Dermis microvascular lymphatic vessel endothelial cell (primary cell): Measurements from ENCODE around the gene CYTH3. TPM values are rescaled to one million over a fixed set of nuclear protein-coding genes. Genes with fewer than 3 reads are reported as not detected.
"Not testable (repeated sequence)": the region's sequence is repeated elsewhere in the genome, so short reads cannot be mapped to it uniquely, and the experiment has no call there.

Source experiments
- DNase-seq, 2 donors: peaks; one replicate each; pipeline versions ENCODE4 v3.0.0 to v3.0.0-alpha.2; 2010; ENCODE audit warnings: low read depth in 2 of 2
- total RNA-seq: library from RNA; depleted of rRNA; stranded (reverse); fragments of >200 nt; gene quantifications from 2 replicates; pipeline ENCODE4 v1.2.1, GENCODE V29; 2014

The CYTH3 gene
- total RNA-seq = 11.6 and 17.3 TPM in 2 replicates

DNA sequence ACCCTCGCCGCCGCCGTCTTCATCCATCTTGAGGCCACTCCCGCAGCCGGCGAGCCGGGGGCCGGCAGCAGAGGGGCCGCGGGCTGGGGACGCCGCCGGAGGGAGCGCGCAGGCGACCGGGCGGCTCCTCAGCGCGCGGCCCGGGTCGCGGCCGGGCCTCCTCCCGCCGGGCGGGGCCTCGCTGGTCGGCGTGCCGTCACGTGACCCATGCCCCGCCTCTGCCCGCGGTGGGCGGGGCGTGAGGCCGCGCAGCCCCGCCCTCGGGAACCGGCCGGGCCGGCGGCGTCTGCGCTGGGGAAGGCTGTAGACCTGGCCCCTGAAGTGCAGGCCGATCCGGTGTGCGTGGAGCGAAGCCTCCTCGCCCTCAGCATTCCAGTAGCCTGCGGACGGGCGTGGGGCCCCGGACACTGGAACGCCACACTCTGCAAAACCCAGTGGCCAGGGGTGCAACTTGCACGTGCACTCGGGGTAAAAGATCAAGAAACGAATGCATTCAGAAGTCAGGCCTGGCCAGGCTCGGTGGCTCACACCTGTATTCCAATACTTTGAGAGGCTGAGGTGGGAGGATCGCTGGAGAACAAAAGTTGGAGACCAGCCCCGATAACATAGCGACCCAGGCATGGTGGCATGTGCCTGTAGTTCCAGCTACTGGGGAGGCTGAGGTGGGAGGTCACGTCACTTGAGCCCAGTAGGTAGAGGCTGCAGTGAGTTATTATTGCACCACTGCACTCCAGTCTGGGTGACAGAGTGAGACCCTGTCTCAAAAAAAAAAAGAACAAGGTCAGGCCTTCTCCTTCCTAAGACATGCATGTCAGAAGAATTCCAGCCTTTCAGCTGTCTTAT, at the start of gene CYTH3:
Gene CYTH3 (minus strand): TSS at position 144 of the 843 bp plus-strand sequence. CDS start 117 bp downstream, at position 27.
- DNase-seq = peak; percentile 38 to 80

- no peak for DNase-seq
Measured at GRCh38 chr7:6320791-6321190, 48.4 kb upstream of the CYTH3 start.

DNA sequence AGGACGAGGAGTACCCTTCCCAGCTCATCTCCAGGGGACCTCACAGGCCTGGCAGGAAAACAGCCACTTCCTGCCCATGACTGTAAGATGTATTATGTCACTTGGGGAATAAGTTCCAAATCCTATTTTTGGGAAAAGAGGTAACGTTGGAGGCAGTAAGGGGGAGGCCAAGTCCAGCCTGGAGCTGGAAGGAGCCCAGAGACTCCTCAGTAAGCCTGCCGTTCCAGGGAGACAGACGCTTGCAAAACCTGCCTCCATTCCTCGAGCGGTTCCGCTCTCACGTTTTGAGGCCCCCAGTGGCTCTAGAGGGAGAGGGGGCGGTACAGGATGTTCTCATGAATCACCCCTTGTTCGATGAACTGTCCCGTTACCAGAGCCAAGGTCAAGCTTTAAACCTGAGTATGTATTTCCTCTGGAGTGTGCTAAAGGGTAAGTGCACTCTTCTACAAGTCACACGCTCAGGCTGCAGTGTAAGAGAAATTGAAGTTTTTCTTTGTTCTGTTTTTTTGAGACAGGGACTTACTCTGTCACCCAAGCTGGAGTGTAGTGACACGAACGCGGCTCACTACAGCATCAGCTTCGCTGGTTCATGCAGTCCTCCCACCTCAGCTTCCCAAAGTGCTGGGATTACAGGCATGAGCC, 45.5 kb upstream of the CYTH3 start:
- DNase-seq = peak; percentile 65 to 87

GRCh38 chr7:6316226-6316625, 43.8 kb upstream of the CYTH3 start:
- no peak for DNase-seq

- DNase-seq = no peak
Measured at GRCh38 chr7:6315746-6316145, 43.3 kb upstream of the CYTH3 start.

DNA sequence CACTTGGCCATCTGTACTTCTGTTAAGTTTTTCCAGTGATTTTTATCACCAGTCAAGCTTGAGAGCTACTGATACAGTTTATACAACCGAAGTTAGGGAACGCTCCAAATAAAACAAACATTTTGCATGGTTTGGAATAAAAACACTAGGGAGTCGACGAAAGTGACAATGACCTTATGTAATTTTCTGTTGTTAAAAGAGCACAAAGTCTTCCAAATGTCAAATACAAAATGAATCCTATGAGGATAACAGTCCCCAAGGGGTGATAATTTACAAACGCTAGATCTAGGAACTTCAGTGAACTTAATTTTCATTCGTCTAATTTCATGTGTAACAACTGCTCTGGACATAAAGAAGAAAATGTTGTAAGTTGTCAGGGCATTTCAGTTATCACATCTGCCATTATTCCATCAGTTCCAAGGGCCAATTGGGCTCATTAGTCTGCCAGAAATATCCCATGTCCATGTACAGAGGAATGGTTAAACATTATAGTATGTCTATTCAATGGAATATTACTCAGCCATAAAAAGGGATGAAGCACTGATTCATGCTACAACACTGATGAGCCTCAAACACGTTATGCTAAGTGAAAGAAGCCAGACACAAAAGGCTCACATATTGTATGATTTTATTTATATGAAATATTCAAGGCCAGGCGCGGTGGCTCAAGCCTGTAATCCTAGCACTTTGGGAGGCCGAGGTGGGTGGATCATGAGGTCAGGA, 38.0 kb upstream of the CYTH3 start:
- DNase-seq = no peak

GRCh38 chr7:6307762-6308161, 35.3 kb upstream of the CYTH3 start:
- peak in 1 of 2 donors; percentile 42 for DNase-seq

DNA sequence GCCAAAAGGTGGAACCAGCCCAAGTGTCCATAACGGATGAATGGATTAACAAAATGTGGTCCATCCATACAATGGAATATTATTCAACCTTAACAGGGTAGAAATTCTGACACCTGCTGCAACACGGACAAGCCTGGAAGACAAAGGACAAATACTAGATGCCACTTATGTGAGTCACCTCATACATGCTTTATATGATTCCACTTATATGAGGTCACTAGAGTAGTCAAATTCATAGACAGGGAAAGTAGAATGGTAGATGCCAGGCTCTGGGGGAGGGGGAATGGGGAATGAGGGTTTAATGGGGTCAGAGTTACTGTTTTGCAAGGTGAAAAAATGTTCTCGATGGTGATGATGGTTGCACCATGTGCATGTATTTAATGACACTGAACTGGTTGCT, 34.0 kb upstream of the CYTH3 start:
- DNase-seq = peak; percentile 31 to 70

GRCh38 chr7:6305330-6305729, 32.9 kb upstream of the CYTH3 start:
- no peak for DNase-seq

DNA sequence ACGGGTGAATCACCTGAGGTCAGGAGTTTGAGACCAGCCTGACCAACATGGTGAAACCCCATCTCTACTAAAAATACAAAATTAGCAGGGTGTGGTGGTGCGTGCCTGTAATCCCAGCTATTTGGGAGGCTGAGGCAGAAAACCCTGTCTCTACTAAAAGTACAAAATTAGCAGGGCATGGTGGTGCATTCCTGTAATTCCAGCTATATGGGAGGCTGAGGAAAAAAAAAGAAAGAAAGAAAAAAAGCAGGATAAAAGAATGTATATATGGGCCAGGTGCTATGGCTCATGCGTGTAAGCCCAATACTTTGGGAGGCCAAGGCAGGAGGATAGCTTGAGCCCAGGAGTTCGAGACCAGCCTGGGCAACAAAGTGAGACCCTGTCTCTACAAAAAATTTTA, 29.0 kb upstream of the CYTH3 start:
- DNase-seq = not testable (repeated sequence)

GRCh38 chr7:6299774-6300173, 27.4 kb upstream of the CYTH3 start:
- DNase-seq = no peak

DNA sequence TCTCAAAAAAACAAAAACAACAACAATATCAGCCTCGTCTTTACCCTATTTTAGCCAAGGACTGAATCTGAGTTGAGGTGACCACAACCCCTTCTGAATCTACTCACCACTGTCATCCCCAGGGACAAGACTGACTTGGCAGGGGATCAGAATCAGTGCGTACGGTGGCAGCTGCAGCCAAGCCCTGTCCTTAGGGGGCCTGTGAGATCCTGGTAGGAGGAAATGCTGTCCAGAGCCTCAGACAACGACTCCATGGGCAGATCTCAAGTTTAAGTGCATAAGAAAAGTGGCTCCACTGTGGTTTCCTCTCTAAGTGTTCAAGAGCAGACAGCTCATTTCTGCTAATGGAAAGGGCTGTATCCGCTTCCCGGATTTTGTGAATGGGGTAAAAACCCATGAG, 22.4 kb upstream of the CYTH3 start:
- DNase-seq = no peak

DNA sequence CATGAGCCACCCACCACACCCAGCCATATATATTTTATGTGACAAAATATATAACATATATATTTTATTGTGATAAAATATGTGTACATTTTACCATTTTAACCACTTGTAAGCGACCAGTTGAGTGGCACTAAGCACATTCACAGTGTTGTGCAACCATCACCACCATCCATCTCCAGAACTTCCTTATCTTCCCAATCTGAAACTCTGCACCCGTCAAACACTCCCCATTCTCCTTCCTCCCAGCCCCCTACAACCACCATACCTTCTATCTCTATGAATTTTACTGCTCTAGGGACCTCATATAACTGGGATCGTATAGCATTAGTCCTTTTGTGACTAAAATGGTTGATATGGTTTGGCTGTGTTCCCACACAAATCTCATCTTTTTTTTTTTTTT, 20.8 kb upstream of the CYTH3 start:
- no peak for DNase-seq

DNA sequence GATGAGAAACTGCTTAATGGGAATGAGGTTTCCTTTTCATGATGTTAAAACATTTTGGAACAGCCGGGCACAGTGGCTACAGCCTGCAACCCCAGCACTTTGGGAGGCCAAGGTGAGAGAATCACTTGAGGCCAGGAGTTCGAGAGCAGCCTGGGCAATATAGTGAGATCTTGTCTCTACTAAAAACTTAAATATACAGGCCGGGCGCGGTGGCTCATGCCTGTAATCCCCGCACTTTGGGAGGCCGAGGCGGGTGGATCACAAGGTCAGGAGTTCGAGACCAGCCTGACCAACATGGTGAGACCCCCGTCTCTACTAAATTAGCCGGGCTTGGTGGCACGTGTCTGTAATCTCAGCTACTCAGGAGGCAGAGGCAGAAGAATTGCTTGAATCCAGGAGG, 19.5 kb upstream of the CYTH3 start:
- not testable (repeated sequence) for DNase-seq

GRCh38 chr7:6291531-6291930, 19.1 kb upstream of the CYTH3 start:
- DNase-seq = no peak

DNA sequence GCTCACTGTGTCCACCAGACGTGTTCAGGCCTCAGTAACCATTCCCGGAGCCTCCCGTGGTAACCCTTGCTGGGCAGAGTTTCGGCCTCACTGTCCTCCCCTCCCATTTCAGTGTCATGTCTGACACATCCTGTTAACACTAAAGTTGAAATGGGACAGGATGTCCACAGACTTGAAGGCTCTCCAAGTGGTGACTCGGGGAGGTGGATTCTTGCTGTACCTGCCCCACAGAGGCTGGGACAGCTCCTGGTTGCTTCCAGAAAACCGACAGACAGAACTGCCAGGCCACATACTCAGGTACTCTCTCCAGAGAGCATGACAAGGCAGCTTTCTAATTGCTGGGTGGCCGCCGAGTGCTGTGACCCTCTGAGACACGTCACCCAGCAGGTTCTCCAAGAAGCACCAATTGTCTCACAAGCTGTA, 17.9 kb upstream of the CYTH3 start:
- no peak for DNase-seq

DNA sequence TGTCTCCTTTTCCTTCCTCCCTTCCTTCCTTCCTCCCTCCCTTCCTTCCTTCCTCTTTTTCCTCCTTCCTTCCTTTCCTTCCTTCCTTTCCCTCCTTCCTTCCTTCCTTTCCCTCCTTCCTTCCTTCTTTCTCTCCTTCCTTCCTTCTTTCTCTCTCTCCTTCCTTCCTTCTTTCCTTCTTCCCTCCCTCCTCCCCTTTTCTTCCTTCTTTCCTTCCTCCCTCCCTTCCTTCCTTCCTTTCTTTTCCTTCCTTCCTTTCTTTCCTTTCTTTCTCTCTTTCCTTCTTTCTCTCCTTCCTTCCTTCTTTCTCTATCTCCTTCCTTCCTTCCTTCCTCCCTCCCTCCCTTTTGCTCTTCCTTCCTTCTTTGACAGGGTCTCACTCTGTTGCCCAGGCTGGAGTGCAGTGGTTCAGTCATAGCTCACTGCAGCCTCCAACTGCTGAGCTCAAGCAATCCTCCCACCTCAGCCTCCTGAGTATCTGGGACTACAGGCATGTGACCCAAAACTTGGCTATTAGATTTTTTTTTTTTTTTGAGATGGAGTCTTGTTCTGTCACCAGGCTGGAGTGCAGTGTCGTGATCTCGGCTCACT, 15.9 kb upstream of the CYTH3 start:
- no peak for DNase-seq

DNA sequence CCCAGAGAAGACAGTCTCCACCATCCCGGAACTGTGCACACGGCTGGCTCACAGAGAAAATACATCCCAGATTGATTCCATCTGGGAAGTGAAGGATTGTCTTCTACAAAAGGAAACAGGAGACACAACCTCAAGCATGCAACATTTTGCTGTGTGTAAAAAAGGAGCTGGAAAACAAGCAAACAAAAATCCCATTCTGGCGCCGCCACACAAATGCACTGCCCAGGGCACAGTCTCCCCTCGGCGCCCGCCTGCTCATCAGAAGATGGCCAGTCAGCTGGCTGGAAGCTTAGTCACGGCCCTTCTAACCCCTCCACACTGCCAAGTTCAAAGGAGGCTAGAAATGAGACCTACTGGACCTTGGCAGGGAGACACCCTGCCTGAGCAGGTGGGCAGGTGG, 14.1 kb upstream of the CYTH3 start:
- no peak for DNase-seq

- DNase-seq = peak; percentile 48 to 70
Measured at GRCh38 chr7:6284461-6285360, 12.3 kb upstream of the CYTH3 start.

DNA sequence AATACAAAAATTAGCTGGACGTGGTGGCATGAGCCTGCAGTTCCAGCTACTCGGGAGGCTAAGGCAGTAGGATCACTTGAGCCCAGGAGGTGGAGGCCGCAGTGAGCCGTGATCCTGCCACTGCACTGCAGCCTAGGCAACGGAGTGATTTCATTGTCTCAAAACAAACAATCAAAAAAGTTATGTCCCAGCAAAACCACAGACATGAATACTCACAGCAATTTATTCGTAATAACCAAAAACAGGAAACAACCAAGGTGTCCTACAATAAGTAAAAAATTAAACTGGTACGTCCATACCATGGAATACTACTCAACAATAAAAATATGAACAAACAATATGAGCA, 11.6 kb upstream of the CYTH3 start:
- peak; percentile 10 to 66 for DNase-seq
